ENCODE data around the gene MEF2D. TPM values are rescaled to one million over a fixed set of nuclear protein-coding genes. Genes with fewer than 3 reads are reported as not detected.

Gene MEF2D
- total RNA-seq, 1 donor from 2014 or later: 16.6 TPM

GRCh38 chr1:156482276-156482675, 18.3 kb downstream of the MEF2D start:
- no peak for DNase-seq (ENCODE audit: low read depth)
- Histone ChIP-seq H3K4me3 (ENCODE audit: low read depth, low read length) (no peak overlapping the region), H3K36me3 (ENCODE audit: control insufficient read depth, insufficient read depth, low read length) (peaks cover 1% of the 10 kb centered on the region), H3K27me3 (ENCODE audit: control insufficient read depth, insufficient read depth, low read length) (no peaks in the 10 kb centered on the region)
- no peak for TF ChIP-seq CTCF (IDR thresholded peaks at IDR 0.05; ENCODE audit: insufficient read depth, low read length, poor library complexity, severe bottlenecking)

GRCh38 chr1:156481527-156481926, 19.0 kb downstream of the MEF2D start:
- DNase-seq (ENCODE audit: low read depth): no peak
- Histone ChIP-seq H3K36me3 (ENCODE audit: control insufficient read depth, insufficient read depth, low read length) (peaks cover 2% of the 10 kb centered on the region), H3K4me3 (ENCODE audit: low read depth, low read length) (no peak overlapping the region), H3K27me3 (ENCODE audit: control insufficient read depth, insufficient read depth, low read length) (no peaks in the 10 kb centered on the region)
- TF ChIP-seq CTCF (IDR thresholded peaks at IDR 0.05; ENCODE audit: insufficient read depth, low read length, poor library complexity, severe bottlenecking): no peak

GRCh38 chr1:156480411-156481192, 20.0 kb downstream of the MEF2D start:
- no peak overlapping the region for H3K4me3 ChIP-seq (ENCODE audit: low read depth, low read length)
- TF ChIP-seq CTCF (IDR thresholded peaks at IDR 0.05; ENCODE audit: insufficient read depth, low read length, poor library complexity, severe bottlenecking): peak; percentile 76
- peaks cover 6% of the 10 kb centered on the region for H3K36me3 ChIP-seq (ENCODE audit: control insufficient read depth, insufficient read depth, low read length)
- no peaks in the 10 kb centered on the region for H3K27me3 ChIP-seq (ENCODE audit: control insufficient read depth, insufficient read depth, low read length)
- no peak for DNase-seq (ENCODE audit: low read depth)

GRCh38 chr1:156480016-156480370, 20.6 kb downstream of the MEF2D start:
- DNase-seq (ENCODE audit: low read depth): no peak
- Histone ChIP-seq H3K27me3 (ENCODE audit: control insufficient read depth, insufficient read depth, low read length) (no peaks in the 10 kb centered on the region), H3K4me3 (ENCODE audit: low read depth, low read length) (no peak overlapping the region), H3K36me3 (ENCODE audit: control insufficient read depth, insufficient read depth, low read length) (peaks cover 6% of the 10 kb centered on the region)
- TF ChIP-seq CTCF (IDR thresholded peaks at IDR 0.05; ENCODE audit: insufficient read depth, low read length, poor library complexity, severe bottlenecking): peak; percentile 9

- no peak overlapping the region for H3K4me3 ChIP-seq (ENCODE audit: low read depth, low read length)
- H3K27me3 ChIP-seq (ENCODE audit: control insufficient read depth, insufficient read depth, low read length): no peaks in the 10 kb centered on the region
- H3K36me3 ChIP-seq (ENCODE audit: control insufficient read depth, insufficient read depth, low read length): peaks cover 6% of the 10 kb centered on the region
- no peak for TF ChIP-seq CTCF (IDR thresholded peaks at IDR 0.05; ENCODE audit: insufficient read depth, low read length, poor library complexity, severe bottlenecking)
- DNase-seq (ENCODE audit: low read depth): no peak
These were observed 21.2 kb downstream of the MEF2D start for GRCh38 chr1:156479093-156480015.
